GM12878 (cell line): ENCODE data around the gene PTPRS. TPM values are rescaled to one million over a fixed set of nuclear protein-coding genes. Genes with fewer than 3 reads are reported as not detected.

Experiments
- ATAC-seq: fragments of 200-7000 bp; cut with Tn5 transposase; 3 replicates; pipeline ENCODE4 v1.9.1; 2020; ENCODE audit warnings: mild to moderate bottlenecking, moderate library complexity
- BruUV-seq: library from RNA; stranded (reverse); fragments of 400-500 nt; replicated peaks from 2 replicates; lab custom pipeline; 2021; lab: Mats Ljungman, UMichigan
- CTCF ChIA-PET: fragments of 300-600 bp; sonication (Branson Sonifier 250); formaldehyde crosslinking; extraction: SDS; loops from one replicate; lab custom pipeline; 2021; ENCODE audit warnings: inconsistent platforms; lab: Yijun Ruan, JAX
- POLR2A ChIA-PET: fragments of 350-600 bp; formaldehyde crosslinking; extraction: SDS; loops from one replicate; lab custom pipeline; 2021; ENCODE audit warnings: inconsistent platforms; lab: Charles Lee
- RAD21 ChIA-PET: fragments of 300-600 bp; sonication (Branson Sonifier 250); formaldehyde crosslinking; loops from one replicate; lab custom pipeline; 2023; ENCODE audit warnings: antibody characterized with exemption; ENCODE audit not compliant: unreplicated experiment; lab: Charles Lee
- SMC1A ChIA-PET: fragments of 300-600 bp; sonication (Branson Sonifier 250); formaldehyde crosslinking; loops from one replicate; lab custom pipeline; 2023; ENCODE audit not compliant: unreplicated experiment, uncharacterized antibody; lab: Charles Lee
- DNase-seq: peaks from one replicate; pipeline ENCODE4 v3.0.0-alpha.2; 2011; ENCODE audit warnings: low read depth, low spot score
- FAIRE-seq: peaks from 3 replicates; lab custom pipeline; 2011; peaks lifted over from hg19 to GRCh38; lab: Jason Lieb, UNC
- H2AFZ ChIP-seq: 2 replicates; pipeline ENCODE4 v1.6.0; 2011; ENCODE audit warnings: low read depth, low read length, control low read depth; ENCODE audit not compliant: control insufficient read depth
- H3K27ac ChIP-seq: 2 replicates; pipeline ENCODE4 v1.5.1; 2011; ENCODE audit warnings: control low read depth; ENCODE audit not compliant: control insufficient read depth, insufficient read depth
- H3K27me3 ChIP-seq, 2 experiments: replicated peaks in 1 of 2; 2 replicates each; pipeline versions ENCODE4 v1.6.0 to v1.6.1; 2011; ENCODE audit warnings: low read length in 1 of 2; ENCODE audit not compliant: control insufficient read depth in 2 of 2, insufficient read depth in 2 of 2
- H3K36me3 ChIP-seq, 2 experiments: 2 replicates each; pipeline ENCODE4 v1.5.1; 2011; ENCODE audit warnings: low read length in 1 of 2; ENCODE audit not compliant: control insufficient read depth in 2 of 2, insufficient read depth in 2 of 2
- H3K4me1 ChIP-seq: 2 replicates; pipeline ENCODE4 v1.6.1; 2011; ENCODE audit warnings: mild to moderate bottlenecking, low read length, moderate library complexity, mixed read lengths; ENCODE audit not compliant: control insufficient read depth, insufficient read depth
- H3K4me2 ChIP-seq: 2 replicates; pipeline ENCODE4 v1.6.0; 2011; ENCODE audit warnings: control low read depth; ENCODE audit not compliant: control insufficient read depth, insufficient read depth
- H3K4me3 ChIP-seq: fragments of 200-600 bp; sonication (generic); 2 replicates; pipeline ENCODE4 v1.5.1; 2016
- H3K79me2 ChIP-seq: 2 replicates; pipeline ENCODE4 v1.6.0; 2011; ENCODE audit warnings: low read length; ENCODE audit not compliant: control insufficient read depth, insufficient read depth
- H3K9ac ChIP-seq: 2 replicates; pipeline ENCODE4 v1.8.0; 2011; ENCODE audit warnings: low read length, control low read depth, mixed read lengths; ENCODE audit not compliant: control insufficient read depth, insufficient read depth
- H3K9me3 ChIP-seq: replicated peaks from 3 replicates; pipeline ENCODE4 v1.5.1; 2011; ENCODE audit warnings: mild to moderate bottlenecking, low read length; ENCODE audit not compliant: control insufficient read depth, insufficient read depth
- H4K20me1 ChIP-seq: 2 replicates; pipeline ENCODE4 v1.6.0; 2011; ENCODE audit not compliant: control insufficient read depth, insufficient read depth
- ATF7 ChIP-seq: fragments of 450-650 bp; IDR thresholded peaks from 2 replicates; pipeline ENCODE4 v1.6.1; 2016; ENCODE audit warnings: low read depth, mild to moderate bottlenecking
- CREB1 ChIP-seq: IDR thresholded peaks from 2 replicates; pipeline ENCODE4 v1.6.1; 2012; ENCODE audit warnings: low read depth, mild to moderate bottlenecking, inconsistent platforms
- EZH2 ChIP-seq: IDR thresholded peaks from 2 replicates; pipeline ENCODE4 v1.6.1; 2012; ENCODE audit warnings: low read depth, mild to moderate bottlenecking, control low read depth, inconsistent platforms, low read length, borderline replicate concordance; ENCODE audit not compliant: control insufficient read depth
- GABPA ChIP-seq: IDR thresholded peaks from 2 replicates; pipeline ENCODE4 v1.6.1; 2014; ENCODE audit warnings: antibody characterized with exemption, low read depth, mild to moderate bottlenecking, inconsistent platforms
- GATAD2B ChIP-seq: fragments of 450-650 bp; conservative IDR thresholded peaks from 2 replicates; pipeline ENCODE4 v1.6.1; 2017; ENCODE audit warnings: low read depth, mild to moderate bottlenecking, moderate library complexity
- HCFC1 ChIP-seq: fragments of 150-350 bp; IDR thresholded peaks from 2 replicates; pipeline ENCODE4 v1.6.1; 2014; ENCODE audit warnings: low read length
- HDAC2 ChIP-seq: fragments of 200-600 bp; sonication (generic); IDR thresholded peaks from 2 replicates; pipeline ENCODE4 v1.6.1; 2017
- IRF5 ChIP-seq: fragments of 450-650 bp; IDR thresholded peaks from 2 replicates; pipeline ENCODE4 v1.6.1; 2017; ENCODE audit warnings: borderline replicate concordance
- POLR2AphosphoS5 ChIP-seq: IDR thresholded peaks from 2 replicates; pipeline ENCODE4 v1.6.1; 2011; ENCODE audit warnings: mild to moderate bottlenecking, low read length, inconsistent platforms
- RAD51 ChIP-seq: fragments of 450-650 bp; IDR thresholded peaks from 2 replicates; pipeline ENCODE4 v1.6.1; 2016; ENCODE audit warnings: moderate library complexity, mild to moderate bottlenecking, inconsistent platforms
- SIN3A ChIP-seq: IDR thresholded peaks from 2 replicates; pipeline ENCODE4 v1.6.1; 2012; ENCODE audit warnings: low read depth, low read length, improper control_type of control experiment
- SMC3 ChIP-seq: IDR thresholded peaks from 2 replicates; pipeline ENCODE4 v1.6.1; 2011; ENCODE audit warnings: low read length, improper control_type of control experiment, borderline replicate concordance
- STAT3 ChIP-seq: IDR thresholded peaks from 2 replicates; pipeline ENCODE4 v1.6.1; 2011; ENCODE audit warnings: low read depth, low read length, improper control_type of control experiment
- TBL1XR1 ChIP-seq: IDR thresholded peaks from 2 replicates; pipeline ENCODE4 v1.6.1; 2012; ENCODE audit warnings: low read depth, low read length, improper control_type of control experiment
- TCF12 ChIP-seq: IDR thresholded peaks from 2 replicates; pipeline ENCODE4 v1.6.1; 2011; ENCODE audit warnings: low read depth, mild to moderate bottlenecking, low read length
- ZNF274 ChIP-seq: IDR thresholded peaks from one replicate; pipeline ENCODE4 v1.8.0; 2011; ENCODE audit not compliant: insufficient read length, insufficient read depth
- ZZZ3 ChIP-seq: IDR thresholded peaks from 2 replicates; pipeline ENCODE4 v1.6.1; 2011; ENCODE audit warnings: low read depth; ENCODE audit not compliant: control insufficient read depth, insufficient read length
- WGBS: methylation state at CpG from one replicate; pipeline ENCODE4 v1.1.6; 2016; ENCODE audit warnings: low lambda C conversion rate; ENCODE audit not compliant: insufficient replicate concordance, insufficient coverage; ENCODE audit errors: missing lambda C conversion rate; 5-methylcytosine and 5-hydroxymethylcytosine counted together
- in situ Hi-C: fragments of 300-500 bp; cut with MboI; formaldehyde crosslinking; loops from 9 replicates; pipeline ENCODE4 v1.14.3; 2018; ENCODE audit warnings: mixed read lengths
- intact Hi-C: fragments of 100-400 bp; cut with micrococcal nuclease; formaldehyde crosslinking; loops from one replicate; pipeline ENCODE4 v1.14.2; 2022; ENCODE audit not compliant: unreplicated experiment
- polyA plus RNA-seq, 11 experiments: library from polyadenylated mRNA; depleted of rRNA in 4 of 11; unstranded in 6 of 11; stranded (reverse) in 5 of 11; fragments of >200 nt; fragmentation: Nextera tagmentation in 4 of 11; fragmentation: Illumina TruSeq in 1 of 11; extraction: Ambion mirVana in 4 of 11; extraction: Trizol in 1 of 11; gene quantifications; 1 replicate in 1 of 11; 2 replicates in 10 of 11; pipeline versions ENCODE4 v1.2.1 to v1.2.3, GENCODE V29; 2011 to 2016; ENCODE audit warnings: inconsistent platforms in 2 of 11, missing spikeins in 2 of 11, low read depth in 1 of 11
- total RNA-seq, 4 experiments: library from RNA; depleted of rRNA in 3 of 4; stranded (reverse); fragments of >200 nt in 3 of 4; fragmentation: Illumina TruSeq in 1 of 4; extraction: Trizol in 1 of 4; gene quantifications; 2 replicates each; pipeline versions ENCODE4 v1.2.1 to v1.2.3, GENCODE V29; 2013 to 2021
- TF ChIP-seq, protein P1 (sequence below): fragments of 450-650 bp; conservative IDR thresholded peaks from 2 replicates; pipeline ENCODE4 v1.6.1; 2017; ENCODE audit warnings: mild to moderate bottlenecking, moderate library complexity
- TF ChIP-seq, protein P2 (sequence below): IDR thresholded peaks from 2 replicates; pipeline ENCODE4 v1.6.1; 2012; ENCODE audit warnings: low read length, inconsistent platforms

Gene PTPRS
- total and polyA plus RNA-seq, 10 of the 15 experiments (the other 5 are each of a cell fraction or from before 2014, with no cell fraction given) = 0.09 to 32.1 (median 0.71) TPM

DNA sequence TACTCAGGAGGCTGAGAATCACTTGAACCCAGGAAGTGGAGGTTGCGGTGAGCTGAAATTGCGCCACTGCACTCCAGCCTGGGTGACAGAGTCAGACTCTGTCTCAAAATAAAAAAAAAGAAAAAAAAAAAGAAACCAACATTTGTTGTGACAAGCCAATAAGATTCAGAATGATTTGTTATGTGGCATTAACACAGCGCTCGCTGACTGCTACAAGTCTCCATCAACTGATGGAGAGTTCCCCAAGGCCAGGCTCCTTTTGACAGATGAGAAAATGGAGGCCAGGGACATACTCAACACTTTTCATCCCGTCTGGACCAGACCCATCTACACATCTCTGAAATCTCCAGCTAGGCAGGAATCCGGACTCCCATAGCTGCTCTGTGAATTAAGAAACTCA, 48.7 kb upstream of the PTPRS start (continued):
- TF ChIP-seq, protein P1, sequence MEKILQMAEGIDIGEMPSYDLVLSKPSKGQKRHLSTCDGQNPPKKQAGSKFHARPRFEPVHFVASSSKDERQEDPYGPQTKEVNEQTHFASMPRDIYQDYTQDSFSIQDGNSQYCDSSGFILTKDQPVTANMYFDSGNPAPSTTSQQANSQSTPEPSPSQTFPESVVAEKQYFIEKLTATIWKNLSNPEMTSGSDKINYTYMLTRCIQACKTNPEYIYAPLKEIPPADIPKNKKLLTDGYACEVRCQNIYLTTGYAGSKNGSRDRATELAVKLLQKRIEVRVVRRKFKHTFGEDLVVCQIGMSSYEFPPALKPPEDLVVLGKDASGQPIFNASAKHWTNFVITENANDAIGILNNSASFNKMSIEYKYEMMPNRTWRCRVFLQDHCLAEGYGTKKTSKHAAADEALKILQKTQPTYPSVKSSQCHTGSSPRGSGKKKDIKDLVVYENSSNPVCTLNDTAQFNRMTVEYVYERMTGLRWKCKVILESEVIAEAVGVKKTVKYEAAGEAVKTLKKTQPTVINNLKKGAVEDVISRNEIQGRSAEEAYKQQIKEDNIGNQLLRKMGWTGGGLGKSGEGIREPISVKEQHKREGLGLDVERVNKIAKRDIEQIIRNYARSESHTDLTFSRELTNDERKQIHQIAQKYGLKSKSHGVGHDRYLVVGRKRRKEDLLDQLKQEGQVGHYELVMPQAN = no peak

DNA sequence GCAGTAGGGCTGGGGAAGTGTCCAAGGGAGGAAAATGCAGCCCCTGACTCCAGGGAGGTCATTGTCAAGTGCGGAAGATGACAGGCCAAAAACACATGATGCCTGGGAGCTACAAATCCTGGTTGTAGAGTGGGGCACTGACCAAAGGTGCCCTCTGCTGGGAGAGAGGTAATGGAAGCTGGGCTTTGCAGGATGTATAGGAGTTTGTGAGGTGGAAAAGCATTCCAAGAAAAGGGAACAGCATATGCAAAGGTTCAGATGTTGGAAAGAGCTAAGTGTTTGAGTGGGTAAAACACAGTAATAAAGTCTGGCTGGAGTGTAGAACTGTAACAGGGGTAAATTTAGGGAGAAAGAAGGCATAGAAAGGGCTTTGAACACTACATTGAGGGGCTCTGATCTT, 46.9 kb upstream of the PTPRS start:
- TF ChIP-seq POLR2AphosphoS5 = no peak
- no peak for TF ChIP-seq SIN3A
- no peak for TF ChIP-seq ZZZ3
- TF ChIP-seq HDAC2 = no peak
- no peak for TF ChIP-seq EZH2
- no peak for TF ChIP-seq GABPA
- no peak for TF ChIP-seq CREB1
- no peak for TF ChIP-seq SMC3
- TF ChIP-seq HCFC1 = no peak
- no peak for TF ChIP-seq ATF7
- TF ChIP-seq TCF12 = no peak
- TF ChIP-seq GATAD2B = no peak
- TF ChIP-seq ZNF274 = no peak
- TF ChIP-seq, protein P2, sequence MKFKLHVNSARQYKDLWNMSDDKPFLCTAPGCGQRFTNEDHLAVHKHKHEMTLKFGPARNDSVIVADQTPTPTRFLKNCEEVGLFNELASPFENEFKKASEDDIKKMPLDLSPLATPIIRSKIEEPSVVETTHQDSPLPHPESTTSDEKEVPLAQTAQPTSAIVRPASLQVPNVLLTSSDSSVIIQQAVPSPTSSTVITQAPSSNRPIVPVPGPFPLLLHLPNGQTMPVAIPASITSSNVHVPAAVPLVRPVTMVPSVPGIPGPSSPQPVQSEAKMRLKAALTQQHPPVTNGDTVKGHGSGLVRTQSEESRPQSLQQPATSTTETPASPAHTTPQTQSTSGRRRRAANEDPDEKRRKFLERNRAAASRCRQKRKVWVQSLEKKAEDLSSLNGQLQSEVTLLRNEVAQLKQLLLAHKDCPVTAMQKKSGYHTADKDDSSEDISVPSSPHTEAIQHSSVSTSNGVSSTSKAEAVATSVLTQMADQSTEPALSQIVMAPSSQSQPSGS = no peak
- TF ChIP-seq RAD51 = no peak
- TF ChIP-seq TBL1XR1 = no peak
- no peak for TF ChIP-seq STAT3
- TF ChIP-seq IRF5 = no peak
- in situ Hi-C loops = no loop called here
- no TSS peak for BruUV-seq
- Histone ChIP-seq H3K9me3 (no peaks in the 10 kb centered on the region; the same call in 2 of the 3 replicates), H3K4me2 (no peak overlapping the region), H3K27me3 (no peaks in the 10 kb centered on the region), H2AFZ (no peak overlapping the region), H3K27ac (no peak overlapping the region), H3K4me3 (no peak overlapping the region), H3K4me1 (no peaks in the 10 kb centered on the region), H4K20me1 (no peaks in the 10 kb centered on the region), H3K79me2 (no peaks in the 10 kb centered on the region), H3K36me3 (no peaks in the 10 kb centered on the region), H3K9ac (no peak overlapping the region)
- no peak for DNase-seq
- intact Hi-C loops = no loop called here
- 100% methylated on average over 1 of the region's 1 CpG for WGBS
- ChIA-PET CTCF (no interaction called here), RAD21 (interaction anchor here (0.6 kb wide), 1 partner anchor 95 kb away, joined by 4 read pairs; no protein-coding TSS in a partner anchor), SMC1A (no interaction called here), POLR2A (no interaction called here)
- FAIRE-seq = no peak
- no peak for ATAC-seq
